ENCODE results near the gene RABL3. TPM values are rescaled to one million over a fixed set of nuclear protein-coding genes. Genes with fewer than 3 reads are reported as not detected.
"Not testable (repeated sequence)": the region's sequence is repeated elsewhere in the genome, so short reads cannot be mapped to it uniquely, and the experiment has no call there.

Gene RABL3
- total RNA-seq, 1 donor from 2014 or later: 17.1 TPM

- H3K36me3 Mint-ChIP-seq (ENCODE audit: low read depth): peaks cover 8% of the 10 kb centered on the region
- TF ChIP-seq CTCF (IDR thresholded peaks at IDR 0.05): no peak
- H3K4me3 Mint-ChIP-seq (ENCODE audit: unreplicated experiment): no peak overlapping the region
- H3K27ac Mint-ChIP-seq (ENCODE audit: unreplicated experiment): peak overlapping the region; percentile 38
- no peaks in the 10 kb centered on the region for H3K9me3 Mint-ChIP-seq (ENCODE audit: low read depth)
- H3K4me1 Mint-ChIP-seq (ENCODE audit: low read depth): peaks cover 51% of the 10 kb centered on the region
- no peaks in the 10 kb centered on the region for H3K27me3 Mint-ChIP-seq (ENCODE audit: low read depth)
- no peak for DNase-seq (ENCODE audit: low spot score)
These were observed 21.3 kb upstream of the RABL3 start for GRCh38 chr3:120763601-120764000.

- Mint-ChIP-seq H3K27ac (ENCODE audit: unreplicated experiment) (peak overlapping the region; percentile 49), H3K4me3 (ENCODE audit: unreplicated experiment) (no peak overlapping the region), H3K4me1 (ENCODE audit: low read depth) (peaks cover 49% of the 10 kb centered on the region), H3K27me3 (ENCODE audit: low read depth) (no peaks in the 10 kb centered on the region), H3K9me3 (ENCODE audit: low read depth) (no peaks in the 10 kb centered on the region), H3K36me3 (ENCODE audit: low read depth) (peaks cover 11% of the 10 kb centered on the region)
- DNase-seq (ENCODE audit: low spot score): no peak
- TF ChIP-seq CTCF (IDR thresholded peaks at IDR 0.05): no peak
These were observed 20.3 kb upstream of the RABL3 start for GRCh38 chr3:120762615-120763014.

- not testable (repeated sequence) for H3K9me3 Mint-ChIP-seq (ENCODE audit: low read depth); H3K4me3 Mint-ChIP-seq (ENCODE audit: unreplicated experiment); H3K27ac Mint-ChIP-seq (ENCODE audit: unreplicated experiment); DNase-seq (ENCODE audit: low spot score); H3K27me3 Mint-ChIP-seq (ENCODE audit: low read depth)
- peaks cover 31% of the 10 kb centered on the region for H3K4me1 Mint-ChIP-seq (ENCODE audit: low read depth)
- peaks cover 11% of the 10 kb centered on the region for H3K36me3 Mint-ChIP-seq (ENCODE audit: low read depth)
These were observed 16.2 kb upstream of the RABL3 start for GRCh38 chr3:120758551-120758950.

GRCh38 chr3:120756061-120756460, 13.7 kb upstream of the RABL3 start:
- no peak for TF ChIP-seq CTCF (IDR thresholded peaks at IDR 0.05)
- Mint-ChIP-seq H3K36me3 (ENCODE audit: low read depth) (peaks cover 12% of the 10 kb centered on the region), H3K27me3 (ENCODE audit: low read depth) (no peaks in the 10 kb centered on the region), H3K9me3 (ENCODE audit: low read depth) (peaks cover 4% of the 10 kb centered on the region), H3K4me1 (ENCODE audit: low read depth) (peaks cover 11% of the 10 kb centered on the region), H3K4me3 (ENCODE audit: unreplicated experiment) (no peak overlapping the region), H3K27ac (ENCODE audit: unreplicated experiment) (no peak overlapping the region)
- DNase-seq (ENCODE audit: low spot score): no peak

GRCh38 chr3:120753810-120754209, 11.5 kb upstream of the RABL3 start:
- DNase-seq (ENCODE audit: low spot score): no peak
- peak overlapping the region; percentile 59 for H3K27ac Mint-ChIP-seq (ENCODE audit: unreplicated experiment)
- H3K4me3 Mint-ChIP-seq (ENCODE audit: unreplicated experiment): no peak overlapping the region
- peaks cover 8% of the 10 kb centered on the region for H3K36me3 Mint-ChIP-seq (ENCODE audit: low read depth)
- no peaks in the 10 kb centered on the region for H3K27me3 Mint-ChIP-seq (ENCODE audit: low read depth)
- peaks cover 4% of the 10 kb centered on the region for H3K9me3 Mint-ChIP-seq (ENCODE audit: low read depth)
- peaks cover 11% of the 10 kb centered on the region for H3K4me1 Mint-ChIP-seq (ENCODE audit: low read depth)
- TF ChIP-seq CTCF (IDR thresholded peaks at IDR 0.05): no peak

GRCh38 chr3:120752865-120753264, 10.5 kb upstream of the RABL3 start:
- H3K4me1 Mint-ChIP-seq (ENCODE audit: low read depth): peaks cover 11% of the 10 kb centered on the region
- H3K27me3 Mint-ChIP-seq (ENCODE audit: low read depth): no peaks in the 10 kb centered on the region
- TF ChIP-seq CTCF (IDR thresholded peaks at IDR 0.05): no peak
- H3K9me3 Mint-ChIP-seq (ENCODE audit: low read depth): peaks cover 4% of the 10 kb centered on the region
- H3K36me3 Mint-ChIP-seq (ENCODE audit: low read depth): peaks cover 3% of the 10 kb centered on the region
- DNase-seq (ENCODE audit: low spot score): no peak
- no peak overlapping the region for H3K4me3 Mint-ChIP-seq (ENCODE audit: unreplicated experiment)
- peak overlapping the region; percentile 50 for H3K27ac Mint-ChIP-seq (ENCODE audit: unreplicated experiment)

Measured in chondrocyte (in vitro differentiated cells).